Sigmoid colon (tissue), 4 donors: ENCODE results near the gene NYNRIN.

Experiments
- CTCF ChIP-seq, 4 experiments: fragments of 450-650 bp in 3 of 4; fragments of 200-600 bp in 1 of 4; IDR thresholded peaks; one replicate each; pipeline ENCODE4 v1.5.1; 2016 to 2019; ENCODE audit warnings: antibody characterized with exemption in 4 of 4, mild to moderate bottlenecking in 3 of 4, moderate library complexity in 2 of 4
- POLR2A ChIP-seq, 2 donors: fragments of 450-650 bp; IDR thresholded peaks; one replicate each; pipeline ENCODE4 v1.6.1; 2016; ENCODE audit warnings: antibody characterized with exemption in 2 of 2, mild to moderate bottlenecking in 2 of 2, moderate library complexity in 2 of 2
- POLR2AphosphoS5 ChIP-seq, 4 donors: sonication (generic); formaldehyde crosslinking; IDR thresholded peaks; one replicate each; pipeline ENCODE4 v1.6.1; 2017; ENCODE audit warnings: antibody characterized with exemption in 4 of 4

GRCh38 chr14:24416254-24416931 lies 17.6 kb downstream of the NYNRIN start:
- no peak for TF ChIP-seq POLR2AphosphoS5 (IDR thresholded peaks at IDR 0.05)
- no peak for TF ChIP-seq CTCF (IDR thresholded peaks at IDR 0.05)
- TF ChIP-seq POLR2A (IDR thresholded peaks at IDR 0.05): no peak
